Sigmoid colon (tissue), 4 donors: ENCODE data around the gene MAD2L1.

Experiments
- CTCF ChIP-seq, 4 experiments: fragments of 450-650 bp in 3 of 4; fragments of 200-600 bp in 1 of 4; IDR thresholded peaks; one replicate each; pipeline ENCODE4 v1.5.1; 2016 to 2019; ENCODE audit warnings: antibody characterized with exemption in 4 of 4, mild to moderate bottlenecking in 3 of 4, moderate library complexity in 2 of 4
- POLR2AphosphoS5 ChIP-seq, 4 donors: sonication (generic); formaldehyde crosslinking; IDR thresholded peaks; one replicate each; pipeline ENCODE4 v1.6.1; 2017; ENCODE audit warnings: antibody characterized with exemption in 4 of 4

- no peak for TF ChIP-seq POLR2AphosphoS5 (IDR thresholded peaks at IDR 0.05)
- TF ChIP-seq CTCF (IDR thresholded peaks at IDR 0.05): no peak
These were observed 48.5 kb downstream of the MAD2L1 start for GRCh38 chr4:120017939-120018692.
